Keratinocyte (primary cell): ENCODE measurements around the gene USP48. TPM values are rescaled to one million over a fixed set of nuclear protein-coding genes. Genes with fewer than 3 reads are reported as not detected.

Source experiments
- DNase-seq: peaks from one replicate; pipeline ENCODE4 v3.0.0-alpha.2; 2011; ENCODE audit warnings: low read depth, missing footprints, low spot score
- FAIRE-seq: peaks from 2 replicates; lab custom pipeline; 2011; peaks lifted over from hg19 to GRCh38; lab: Jason Lieb, UNC
- H2AFZ ChIP-seq: 2 replicates; pipeline ENCODE4 v1.6.0; 2012; ENCODE audit warnings: low read length, control low read depth, inconsistent platforms; ENCODE audit not compliant: control insufficient read depth
- H3K27ac ChIP-seq: 2 replicates; pipeline ENCODE4 v1.5.1; 2011; ENCODE audit warnings: low read length; ENCODE audit not compliant: control insufficient read depth, insufficient read depth
- H3K27me3 ChIP-seq: 3 replicates; pipeline ENCODE4 v1.6.0; 2011; ENCODE audit warnings: low read length; ENCODE audit not compliant: control insufficient read depth, insufficient read depth; ENCODE audit errors: extremely low read depth
- H3K36me3 ChIP-seq, 2 experiments: 2 replicates in 1 of 2; 3 replicates in 1 of 2; pipeline ENCODE4 v1.5.1; 2011; ENCODE audit warnings: low read length in 2 of 2, mild to moderate bottlenecking in 1 of 2; ENCODE audit not compliant: control insufficient read depth in 2 of 2, insufficient read depth in 2 of 2; ENCODE audit errors: extremely low read depth in 1 of 2
- H3K4me1 ChIP-seq: 3 replicates; pipeline ENCODE4 v1.5.1; 2011; ENCODE audit warnings: low read length; ENCODE audit not compliant: control insufficient read depth, insufficient read depth; ENCODE audit errors: extremely low read depth
- H3K4me2 ChIP-seq: 3 replicates; pipeline ENCODE4 v1.6.0; 2011; ENCODE audit warnings: low read depth, low read length; ENCODE audit not compliant: control insufficient read depth, insufficient read depth; ENCODE audit errors: extremely low read depth
- H3K4me3 ChIP-seq, 3 experiments: fragments of 200-600 bp in 1 of 3; sonication (generic) in 1 of 3; 2 replicates in 2 of 3; 3 replicates in 1 of 3; pipeline ENCODE4 v1.5.1; 2011 to 2016; ENCODE audit warnings: low read length in 3 of 3, mild to moderate bottlenecking in 3 of 3, control low read depth in 2 of 3, inconsistent platforms in 1 of 3, low read depth in 1 of 3, mixed read lengths in 1 of 3, mixed run types in 1 of 3, moderate library complexity in 1 of 3; ENCODE audit not compliant: control insufficient read depth in 2 of 3, insufficient read depth in 2 of 3; ENCODE audit errors: extremely low read depth in 1 of 3
- H3K79me2 ChIP-seq: 2 replicates; pipeline ENCODE4 v1.6.0; 2012; ENCODE audit warnings: low read length; ENCODE audit not compliant: control insufficient read depth, insufficient read depth
- H3K9ac ChIP-seq: 3 replicates; pipeline ENCODE4 v1.6.0; 2011; ENCODE audit warnings: low read length; ENCODE audit not compliant: control insufficient read depth, insufficient read depth; ENCODE audit errors: extremely low read depth
- H3K9me1 ChIP-seq: 3 replicates; pipeline ENCODE4 v1.6.0; 2011; ENCODE audit warnings: low read length; ENCODE audit not compliant: control insufficient read depth, insufficient read depth; ENCODE audit errors: extremely low read depth
- H3K9me3 ChIP-seq: 2 replicates; pipeline ENCODE4 v1.5.1; 2012; ENCODE audit warnings: low read depth, low read length; ENCODE audit not compliant: control insufficient read depth
- H4K20me1 ChIP-seq: 3 replicates; pipeline ENCODE4 v1.6.0; 2011; ENCODE audit warnings: low read length; ENCODE audit not compliant: control insufficient read depth, insufficient read depth; ENCODE audit errors: extremely low read depth
- EZH2 ChIP-seq: IDR thresholded peaks from one replicate; pipeline ENCODE4 v1.6.1; 2012; ENCODE audit warnings: inconsistent platforms, mild to moderate bottlenecking, low read length, moderate library complexity
- dilution Hi-C: fragments of 300-500 bp; cut with MboI; formaldehyde crosslinking; loops from one replicate; pipeline ENCODE4 v1.7.0; 2020; ENCODE audit warnings: low sequenced_read_pairs; ENCODE audit not compliant: extremely low pct_ligation_motif_present
- polyA plus RNA-seq, 5 experiments: library from polyadenylated mRNA; depleted of rRNA in 3 of 5; stranded (reverse) in 3 of 5; stranded (forward) in 1 of 5; unstranded in 1 of 5; fragments of >200 nt; gene quantifications; 1 replicate in 1 of 5; 2 replicates in 3 of 5; 3 replicates in 1 of 5; pipeline versions ENCODE4 v1.2.1 to v1.2.3, GENCODE V29; 2011 to 2012; ENCODE audit warnings: missing spikeins in 2 of 5, low read depth in 1 of 5, low replicate concordance in 1 of 5
- TF ChIP-seq, protein P1 (sequence below), 3 experiments: IDR thresholded peaks in 1 of 3; conservative IDR thresholded peaks in 1 of 3; optimal IDR thresholded peaks in 1 of 3; 2 replicates in 2 of 3; 3 replicates in 1 of 3; pipeline versions ENCODE3 to v1.5.1; 2011; ENCODE audit warnings: low read length in 3 of 3, mild to moderate bottlenecking in 3 of 3, moderate library complexity in 2 of 3, control low read depth in 1 of 3, inconsistent platforms in 1 of 3; ENCODE audit not compliant: insufficient read depth in 2 of 3; ENCODE audit errors: extremely low read depth in 1 of 3

USP48 gene
- polyA plus RNA-seq, 1 donor (not counting 4 experiments of a cell fraction or from before 2014, with no cell fraction given): 33.0 TPM

DNA sequence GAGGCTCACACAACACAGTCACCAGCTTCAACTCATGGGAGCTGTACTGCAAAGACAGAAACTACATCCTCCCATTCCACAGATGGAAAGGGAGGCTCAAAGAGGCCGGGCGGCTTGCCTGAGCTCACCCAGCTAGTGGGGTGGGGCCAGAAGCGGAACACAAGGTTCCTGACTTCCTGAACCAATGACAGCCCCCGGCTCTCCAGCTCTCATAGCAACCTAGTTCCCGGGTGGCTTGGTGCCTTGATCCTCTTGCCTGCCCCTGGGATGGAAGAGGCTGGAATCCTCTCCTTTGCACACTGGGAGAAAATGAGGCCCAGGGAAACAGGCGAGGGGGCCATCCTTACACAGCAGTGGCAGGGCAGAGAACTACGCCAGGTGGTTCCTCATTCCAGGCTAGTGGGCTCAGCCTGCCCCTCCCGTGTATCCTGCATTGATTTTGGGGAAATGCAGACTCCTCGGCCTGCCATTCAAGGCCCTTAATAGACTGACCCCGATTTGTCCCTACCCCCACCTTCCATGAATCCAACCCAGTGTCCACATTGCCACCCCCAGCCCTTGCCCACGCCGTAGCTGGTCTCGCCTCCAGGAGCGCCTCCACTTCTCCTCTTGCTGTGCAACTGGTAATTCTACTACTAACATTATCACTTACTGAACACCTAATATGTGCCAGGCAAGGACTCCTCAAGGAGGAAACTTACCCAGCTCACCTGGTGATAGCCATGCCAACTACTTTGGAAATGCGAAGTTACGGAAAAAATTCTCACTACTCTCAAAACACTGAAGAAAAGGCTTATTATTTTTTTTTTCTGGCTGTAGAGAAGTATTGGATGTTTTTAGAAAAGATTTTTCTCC is 118.8 kb downstream of the USP48 start:
- dilution Hi-C loops: no loop called here
- Histone ChIP-seq H3K9ac (no peak overlapping the region), H3K4me3 (no peak overlapping the region), H3K27ac (no peak overlapping the region), H2AFZ (no peak overlapping the region), H3K4me1 (peaks cover 7% of the 10 kb centered on the region), H3K4me2 (no peak overlapping the region), H3K27me3 (peaks cover 29% of the 10 kb centered on the region), H3K9me1 (no peaks in the 10 kb centered on the region), H4K20me1 (no peaks in the 10 kb centered on the region), H3K79me2 (no peaks in the 10 kb centered on the region), H3K36me3 (no peaks in the 10 kb centered on the region), H3K9me3 (no peaks in the 10 kb centered on the region)
- TF ChIP-seq, protein P1, sequence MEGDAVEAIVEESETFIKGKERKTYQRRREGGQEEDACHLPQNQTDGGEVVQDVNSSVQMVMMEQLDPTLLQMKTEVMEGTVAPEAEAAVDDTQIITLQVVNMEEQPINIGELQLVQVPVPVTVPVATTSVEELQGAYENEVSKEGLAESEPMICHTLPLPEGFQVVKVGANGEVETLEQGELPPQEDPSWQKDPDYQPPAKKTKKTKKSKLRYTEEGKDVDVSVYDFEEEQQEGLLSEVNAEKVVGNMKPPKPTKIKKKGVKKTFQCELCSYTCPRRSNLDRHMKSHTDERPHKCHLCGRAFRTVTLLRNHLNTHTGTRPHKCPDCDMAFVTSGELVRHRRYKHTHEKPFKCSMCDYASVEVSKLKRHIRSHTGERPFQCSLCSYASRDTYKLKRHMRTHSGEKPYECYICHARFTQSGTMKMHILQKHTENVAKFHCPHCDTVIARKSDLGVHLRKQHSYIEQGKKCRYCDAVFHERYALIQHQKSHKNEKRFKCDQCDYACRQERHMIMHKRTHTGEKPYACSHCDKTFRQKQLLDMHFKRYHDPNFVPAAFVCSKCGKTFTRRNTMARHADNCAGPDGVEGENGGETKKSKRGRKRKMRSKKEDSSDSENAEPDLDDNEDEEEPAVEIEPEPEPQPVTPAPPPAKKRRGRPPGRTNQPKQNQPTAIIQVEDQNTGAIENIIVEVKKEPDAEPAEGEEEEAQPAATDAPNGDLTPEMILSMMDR (optimal IDR thresholded peaks at IDR 0.05 in 1 of 3, IDR thresholded peaks at IDR 0.05 in 1 of 3, conservative IDR thresholded peaks at IDR 0.05 in 1 of 3; ENCODE audit: extremely low read depth in 1 of 3, insufficient read depth in 2 of 3, low read length in 3 of 3): no peak
- no peak for TF ChIP-seq EZH2
- DNase-seq (no peak), FAIRE-seq (no peak)

GRCh38 chr1:21663248-21663950 is 119.5 kb downstream of the USP48 start:
- no peak for DNase-seq
- FAIRE-seq: no peak

More at GRCh38 chr1:21663248-21663950, 119.5 kb downstream of the USP48 start:
- Histone ChIP-seq H3K79me2 (no peaks in the 10 kb centered on the region), H3K9me3 (no peaks in the 10 kb centered on the region), H3K4me3 (no peak overlapping the region), H4K20me1 (no peaks in the 10 kb centered on the region), H3K4me2 (no peak overlapping the region), H3K4me1 (peaks cover 7% of the 10 kb centered on the region), H3K9ac (no peak overlapping the region), H3K27me3 (peaks cover 22% of the 10 kb centered on the region), H3K27ac (no peak overlapping the region), H2AFZ (no peak overlapping the region), H3K9me1 (no peaks in the 10 kb centered on the region), H3K36me3 (no peaks in the 10 kb centered on the region)
- dilution Hi-C loops: no loop called here
- TF ChIP-seq, protein P1 (optimal IDR thresholded peaks at IDR 0.05 in 1 of 3, IDR thresholded peaks at IDR 0.05 in 1 of 3, conservative IDR thresholded peaks at IDR 0.05 in 1 of 3; ENCODE audit: extremely low read depth in 1 of 3, insufficient read depth in 2 of 3, low read length in 3 of 3): no peak
- no peak for TF ChIP-seq EZH2
